BJ (cell line): ENCODE results near the gene FUT6. TPM values are rescaled to one million over a fixed set of nuclear protein-coding genes. Genes with fewer than 3 reads are reported as not detected.

ENCODE experiments used
- CTCF ChIA-PET: fragments of 350-600 bp; formaldehyde crosslinking; extraction: SDS; loops from one replicate; lab custom pipeline; 2021; ENCODE audit warnings: antibody characterized with exemption, inconsistent platforms; lab: Yijun Ruan, JAX
- POLR2A ChIA-PET: fragments of 300-600 bp; sonication (Branson Sonifier 250); formaldehyde crosslinking; extraction: SDS; loops from one replicate; lab custom pipeline; 2021; ENCODE audit warnings: antibody characterized with exemption; lab: Charles Lee
- DNase-seq: peaks from one replicate; pipeline ENCODE4 v3.0.0-alpha.2; 2011; ENCODE audit warnings: low read depth
- H3K27me3 ChIP-seq: 2 replicates; pipeline ENCODE4 v1.6.0; 2011; ENCODE audit warnings: low read length; ENCODE audit not compliant: control insufficient read depth, insufficient read depth
- H3K36me3 ChIP-seq: 2 replicates; pipeline ENCODE4 v1.5.1; 2011; ENCODE audit warnings: low read length; ENCODE audit not compliant: control insufficient read depth, insufficient read depth
- H3K4me3 ChIP-seq: 2 replicates; pipeline ENCODE4 v1.5.1; 2011; ENCODE audit warnings: low read depth, mild to moderate bottlenecking, control low read depth, low read length
- polyA plus RNA-seq: library from polyadenylated mRNA; depleted of rRNA; stranded (reverse); fragments of >200 nt; gene quantifications from 2 replicates; pipeline ENCODE4 v1.2.3, GENCODE V29; 2011
- TF ChIP-seq, protein P1 (sequence below): IDR thresholded peaks from 2 replicates; pipeline ENCODE4 v1.5.1; 2011; ENCODE audit warnings: low read depth, mild to moderate bottlenecking, control low read depth, inconsistent platforms, low read length, moderate library complexity; ENCODE audit not compliant: insufficient read depth

FUT6 gene
- polyA plus RNA-seq, 1 experiment: not detected

DNA sequence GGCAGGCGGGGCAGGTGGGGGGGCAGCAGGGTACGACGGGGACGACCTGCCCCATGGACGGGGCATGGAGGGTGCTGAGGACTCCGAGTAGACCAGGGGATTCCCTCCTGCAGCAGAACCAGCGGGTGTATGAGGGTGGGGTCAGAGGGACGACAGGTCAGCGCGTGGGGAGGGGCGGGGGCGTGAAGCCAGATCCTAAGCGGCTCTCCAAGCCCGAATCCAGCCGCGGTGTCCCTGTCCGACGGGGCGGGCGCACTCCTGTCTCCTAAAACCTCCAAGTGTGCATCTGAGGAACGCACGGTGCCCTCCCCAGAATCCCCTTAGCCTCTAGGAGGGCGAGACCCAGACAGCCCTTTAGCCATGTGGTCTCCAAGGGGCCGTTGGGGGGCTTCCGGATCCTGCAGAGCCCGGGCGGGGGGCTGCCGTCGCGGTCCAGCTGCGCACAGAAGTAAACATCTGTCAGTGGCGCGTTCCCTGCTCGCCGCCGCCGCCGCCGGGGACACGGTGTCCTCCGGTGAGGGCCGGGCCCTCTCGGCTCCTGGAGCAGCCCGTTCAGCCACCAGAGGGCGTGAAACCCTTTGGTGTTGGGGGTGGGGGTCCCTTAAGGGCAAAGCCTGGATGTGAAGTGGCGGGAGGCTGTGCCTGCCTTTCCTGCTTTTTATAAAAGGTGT lies 33.9 kb downstream of the FUT6 start:
- CTCF ChIA-PET: interaction anchor here (1.3 kb wide), 1 partner anchor 88 kb away, joined by 6 read pairs; no protein-coding TSS in a partner anchor
- no peaks in the 10 kb centered on the region for H3K36me3 ChIP-seq
- no peak for DNase-seq
- POLR2A ChIA-PET: no interaction called here
- peaks cover 9% of the 10 kb centered on the region for H3K27me3 ChIP-seq
- H3K4me3 ChIP-seq: no peak overlapping the region; the same call in 1 of the 2 replicates
- TF ChIP-seq, protein P1, sequence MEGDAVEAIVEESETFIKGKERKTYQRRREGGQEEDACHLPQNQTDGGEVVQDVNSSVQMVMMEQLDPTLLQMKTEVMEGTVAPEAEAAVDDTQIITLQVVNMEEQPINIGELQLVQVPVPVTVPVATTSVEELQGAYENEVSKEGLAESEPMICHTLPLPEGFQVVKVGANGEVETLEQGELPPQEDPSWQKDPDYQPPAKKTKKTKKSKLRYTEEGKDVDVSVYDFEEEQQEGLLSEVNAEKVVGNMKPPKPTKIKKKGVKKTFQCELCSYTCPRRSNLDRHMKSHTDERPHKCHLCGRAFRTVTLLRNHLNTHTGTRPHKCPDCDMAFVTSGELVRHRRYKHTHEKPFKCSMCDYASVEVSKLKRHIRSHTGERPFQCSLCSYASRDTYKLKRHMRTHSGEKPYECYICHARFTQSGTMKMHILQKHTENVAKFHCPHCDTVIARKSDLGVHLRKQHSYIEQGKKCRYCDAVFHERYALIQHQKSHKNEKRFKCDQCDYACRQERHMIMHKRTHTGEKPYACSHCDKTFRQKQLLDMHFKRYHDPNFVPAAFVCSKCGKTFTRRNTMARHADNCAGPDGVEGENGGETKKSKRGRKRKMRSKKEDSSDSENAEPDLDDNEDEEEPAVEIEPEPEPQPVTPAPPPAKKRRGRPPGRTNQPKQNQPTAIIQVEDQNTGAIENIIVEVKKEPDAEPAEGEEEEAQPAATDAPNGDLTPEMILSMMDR: peak; percentile 86

DNA sequence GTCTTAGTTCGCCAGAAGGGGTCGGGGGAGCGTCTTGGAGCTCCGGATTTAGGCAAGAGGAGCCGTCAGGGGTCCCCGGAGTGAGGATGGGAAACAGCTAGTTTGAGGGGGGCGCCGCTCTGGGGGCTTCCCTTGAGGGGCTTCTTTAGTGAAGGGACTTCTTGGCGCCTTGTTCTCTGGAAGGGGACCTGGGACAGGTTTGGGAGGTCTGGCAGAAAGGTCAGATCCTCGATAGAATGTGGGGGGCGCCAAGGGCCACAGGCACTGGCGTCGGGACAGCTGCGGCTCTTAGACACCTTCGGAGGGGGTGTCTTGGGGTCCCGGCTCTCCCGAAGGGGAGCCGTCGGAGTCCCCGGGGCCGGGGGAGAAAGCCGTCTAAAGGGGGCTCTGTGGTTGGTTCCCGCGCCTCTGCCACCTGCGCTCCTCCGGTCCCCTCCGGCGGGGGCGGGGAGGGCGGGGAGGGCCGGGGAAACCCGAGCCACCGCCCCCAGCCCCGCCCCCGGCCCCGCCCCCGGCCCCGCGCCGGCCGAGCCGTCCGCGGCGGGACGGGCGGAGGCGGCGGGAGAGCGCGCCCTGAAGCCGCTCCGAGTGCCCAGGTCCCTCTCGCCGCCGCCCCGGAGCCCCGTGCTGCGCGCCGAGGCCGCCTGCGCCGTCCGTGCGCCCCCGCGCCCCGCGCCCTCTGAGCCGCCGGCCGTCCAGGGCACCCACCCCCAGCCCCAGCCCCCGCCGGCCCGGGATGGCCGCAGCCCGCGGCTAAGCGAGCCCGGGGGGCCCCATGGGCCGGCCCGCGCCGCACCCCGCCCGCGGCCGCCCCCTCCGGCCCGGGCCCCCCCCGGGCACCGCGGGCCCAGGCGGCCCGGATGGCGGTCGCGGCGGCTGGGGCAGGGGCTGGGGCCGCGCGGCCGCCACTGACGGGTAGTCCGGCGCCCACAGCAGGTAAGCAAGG lies 34.7 kb downstream of the FUT6 start, which contains the start of gene NRTN:
Gene NRTN (plus strand): TSS at position 552 of the 946 bp plus-strand sequence. CDS start 19,099 bp downstream, outside the sequence.
- Histone ChIP-seq H3K27me3 (peaks cover 9% of the 10 kb centered on the region), H3K36me3 (no peaks in the 10 kb centered on the region), H3K4me3 (no peak within 1 kb of the TSS; the same call in none of the 2 replicates)
- TF ChIP-seq, protein P1: no peak
- DNase-seq: no peak
- CTCF ChIA-PET: interaction anchor here (0.6 to 2.8 kb wide), 41 partner anchors 8 to 317 kb away, joined by 3 to 80 read pairs (median 6); partner anchors contain the start of genes DUS3L, FUT3, NDUFA11 and RANBP3
- POLR2A ChIA-PET: no interaction called here

DNA sequence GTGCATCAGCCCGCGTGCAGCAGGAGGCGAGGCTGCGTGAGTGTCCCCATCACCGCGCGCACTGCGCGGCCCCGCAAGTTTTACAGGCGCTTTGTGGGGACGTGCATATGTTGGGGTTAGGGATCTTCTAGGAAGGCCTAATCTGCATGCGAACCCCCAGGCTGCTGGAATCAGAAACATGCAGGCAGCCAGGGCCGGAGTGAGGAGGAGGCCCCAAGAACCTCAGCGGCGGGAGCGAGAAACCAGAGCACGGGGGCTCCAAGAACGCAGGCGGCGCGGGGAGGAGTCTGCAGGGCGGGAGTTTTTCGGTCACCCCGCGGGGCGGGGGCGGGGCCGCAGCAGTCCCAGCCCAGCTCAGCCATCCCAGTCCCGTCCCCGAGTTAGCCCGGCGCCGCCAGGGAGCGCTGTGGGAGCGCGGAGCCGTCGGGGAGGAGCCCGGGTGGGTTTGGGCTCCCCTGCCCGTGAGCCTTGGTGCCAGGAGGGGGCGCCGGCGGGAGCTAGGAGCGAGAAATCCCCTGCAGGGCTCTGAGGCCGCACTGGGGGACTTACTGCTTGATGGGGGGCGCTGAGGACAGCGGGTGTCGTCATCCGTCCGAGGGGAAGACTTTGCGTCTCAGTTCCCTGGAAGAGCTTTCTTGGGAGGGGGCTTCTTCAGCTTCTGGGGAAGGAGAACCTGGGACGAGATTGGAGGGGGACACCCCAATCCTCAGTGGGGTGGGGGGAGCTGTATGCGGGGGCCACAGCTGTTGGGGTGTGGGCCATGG lies 35.6 kb downstream of the FUT6 start:
- TF ChIP-seq, protein P1: peak; percentile 95
- Histone ChIP-seq H3K27me3 (peaks cover 9% of the 10 kb centered on the region), H3K36me3 (no peaks in the 10 kb centered on the region), H3K4me3 (peak overlapping the region; percentile 10; the same call in 1 of the 2 replicates)
- CTCF ChIA-PET: interaction anchor here (0.6 to 2.8 kb wide), 46 partner anchors 8 to 318 kb away, joined by 3 to 80 read pairs (median 5); partner anchors contain the start of genes DUS3L, FUT3, NDUFA11 and RANBP3
- POLR2A ChIA-PET: interaction anchor here (0.6 kb wide), 1 partner anchor 114 kb away, joined by 3 read pairs; no protein-coding TSS in a partner anchor
- no peak for DNase-seq

DNA sequence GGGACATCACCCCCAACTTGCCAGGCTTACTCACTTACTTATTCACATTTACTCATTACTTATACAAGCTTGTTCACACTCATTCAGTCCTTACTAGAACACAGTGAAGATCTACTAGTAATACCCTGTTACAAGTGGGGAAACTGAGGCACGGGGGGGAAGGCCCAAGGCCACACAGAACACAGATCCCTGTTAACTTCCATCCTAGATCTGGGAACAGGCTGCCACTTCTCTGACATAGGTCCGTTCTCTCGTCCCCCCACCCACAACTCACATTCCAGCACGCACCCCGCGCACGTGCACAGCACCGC lies 36.1 kb downstream of the FUT6 start:
- Histone ChIP-seq H3K36me3 (no peaks in the 10 kb centered on the region), H3K27me3 (peaks cover 9% of the 10 kb centered on the region), H3K4me3 (peak overlapping the region; percentile 10; the same call in 1 of the 2 replicates)
- TF ChIP-seq, protein P1: no peak
- POLR2A ChIA-PET: no interaction called here
- CTCF ChIA-PET: interaction anchor here (0.6 to 2.8 kb wide), 39 partner anchors 9 to 245 kb away, joined by 3 to 80 read pairs (median 6); partner anchors contain the start of genes DUS3L, FUT3, NDUFA11 and RANBP3
- DNase-seq: no peak
